NCI-H69 (cell line): ENCODE measurements around the gene MACROD1.
"Not testable (repeated sequence)": the region's sequence is repeated elsewhere in the genome, so short reads cannot be mapped to it uniquely, and the experiment has no call there.

Source experiments
- DNase-seq: peaks from one replicate; lab custom pipeline; 2025; lab: John Stamatoyannopoulos, UW

MACROD1 gene

GRCh38 chr11:64185693-64186491 is 20.0 kb upstream of the MACROD1 start, which contains the start of gene STIP1:
Gene STIP1, plus strand, starts transcription at chr11:64186171. Its CDS starts 91 bp downstream, at chr11:64186262.
- DNase-seq: peak; percentile 100

GRCh38 chr11:64185175-64185692 is 19.3 kb upstream of the MACROD1 start:
- peak; percentile 88 for DNase-seq

- no peak for DNase-seq
These were observed 18.0 kb upstream of the MACROD1 start for GRCh38 chr11:64183890-64184289.

GRCh38 chr11:64181506-64182411 is 15.8 kb upstream of the MACROD1 start:
- DNase-seq: peak; percentile 88

- DNase-seq: peak; percentile 53
These were observed 15.0 kb upstream of the MACROD1 start for GRCh38 chr11:64180891-64181290.

- no peak for DNase-seq
These were observed 13.2 kb upstream of the MACROD1 start for GRCh38 chr11:64178951-64179639.

GRCh38 chr11:64178203-64178602 is 12.3 kb upstream of the MACROD1 start:
- no peak for DNase-seq

- DNase-seq: no peak
These were observed 10.8 kb upstream of the MACROD1 start for GRCh38 chr11:64176751-64177150.

- DNase-seq: no peak
These were observed 7.9 kb upstream of the MACROD1 start for GRCh38 chr11:64173616-64174355.

- DNase-seq: no peak
These were observed 4.5 kb upstream of the MACROD1 start for GRCh38 chr11:64170419-64170818.

- peak; percentile 72 for DNase-seq
These were observed 452 bp downstream of the MACROD1 start for GRCh38 chr11:64165481-64165841.

GRCh38 chr11:64164392-64165312 is 1.3 kb downstream of the MACROD1 start:
- peak; percentile 57 for DNase-seq

- no peak for DNase-seq
These were observed 2.0 kb downstream of the MACROD1 start for GRCh38 chr11:64163951-64164350.

GRCh38 chr11:64162769-64163168 is 3.1 kb downstream of the MACROD1 start:
- DNase-seq: not testable (repeated sequence)

- no peak for DNase-seq
These were observed 4.9 kb downstream of the MACROD1 start for GRCh38 chr11:64161037-64161436.

GRCh38 chr11:64157631-64158394 is 8.1 kb downstream of the MACROD1 start:
- peak; percentile 29 for DNase-seq

- no peak for DNase-seq
These were observed 9.5 kb downstream of the MACROD1 start for GRCh38 chr11:64156235-64157011.

GRCh38 chr11:64153812-64154211 is 12.1 kb downstream of the MACROD1 start:
- no peak for DNase-seq
